Activated CD4-positive, CD25-positive, alpha-beta regulatory T cell treated with anti-CD3 and anti-CD28 coated beads, Interleukin-2, amount 50 U/mL, for 16 hours (primary cell): ENCODE data around the gene IFNG.

Experiments used
- DNase-seq: peaks from one replicate; pipeline ENCODE4 v3.0.0-alpha.2; 2020; ENCODE audit warnings: low read depth, low spot score

The IFNG gene

GRCh38 chr12:68166317-68166831 is 6.8 kb upstream of the IFNG start:
- no peak for DNase-seq

GRCh38 chr12:68163560-68164081 is 4.1 kb upstream of the IFNG start:
- no peak for DNase-seq

GRCh38 chr12:68162374-68162773 is 2.8 kb upstream of the IFNG start:
- no peak for DNase-seq

DNA sequence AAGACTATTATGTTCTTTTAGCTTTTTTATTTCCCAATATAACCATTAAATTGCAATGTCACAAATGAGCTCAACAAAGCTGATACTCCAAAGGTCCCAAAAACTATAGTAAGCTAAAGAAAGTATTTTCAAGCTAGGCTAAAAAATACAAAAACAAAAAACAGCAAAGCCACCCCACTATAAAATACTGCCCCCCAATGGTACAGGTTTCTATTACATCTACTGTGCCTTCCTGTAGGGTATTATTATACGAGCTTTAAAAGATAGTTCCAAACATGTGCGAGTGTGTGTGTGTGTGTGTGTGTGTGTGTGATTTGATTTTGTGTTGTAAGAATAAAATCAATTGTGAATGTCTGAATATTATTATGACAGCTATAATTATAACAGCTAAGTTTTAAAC is 1.1 kb downstream of the IFNG start:
- DNase-seq = no peak

DNA sequence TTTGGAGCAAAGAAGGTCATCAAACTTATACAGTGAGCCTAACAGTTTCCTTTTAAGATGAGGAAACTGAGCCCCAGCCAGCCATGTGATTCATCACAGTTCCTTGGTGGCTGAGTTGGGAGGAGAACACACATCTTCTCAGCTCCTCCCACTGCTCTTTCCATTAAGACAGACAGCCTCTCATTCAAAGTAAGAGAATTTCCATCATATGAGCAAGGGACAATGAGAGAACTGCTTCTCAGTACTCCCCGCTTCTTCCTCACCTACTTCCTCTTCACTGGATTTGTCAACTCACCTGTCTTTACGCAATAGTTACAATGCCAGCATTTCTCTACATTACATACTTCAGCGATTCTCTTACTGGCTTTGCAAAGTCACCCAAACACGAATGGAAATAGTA is 2.2 kb downstream of the IFNG start:
- no peak for DNase-seq

GRCh38 chr12:68156636-68157035 is 2.9 kb downstream of the IFNG start:
- no peak for DNase-seq

GRCh38 chr12:68154779-68155178 is 4.8 kb downstream of the IFNG start:
- no peak for DNase-seq

- no peak for DNase-seq
These were observed 11.1 kb downstream of the IFNG start for GRCh38 chr12:68148261-68148951.

- DNase-seq = no peak
These were observed 19.0 kb downstream of the IFNG start for GRCh38 chr12:68140556-68140955.

DNA sequence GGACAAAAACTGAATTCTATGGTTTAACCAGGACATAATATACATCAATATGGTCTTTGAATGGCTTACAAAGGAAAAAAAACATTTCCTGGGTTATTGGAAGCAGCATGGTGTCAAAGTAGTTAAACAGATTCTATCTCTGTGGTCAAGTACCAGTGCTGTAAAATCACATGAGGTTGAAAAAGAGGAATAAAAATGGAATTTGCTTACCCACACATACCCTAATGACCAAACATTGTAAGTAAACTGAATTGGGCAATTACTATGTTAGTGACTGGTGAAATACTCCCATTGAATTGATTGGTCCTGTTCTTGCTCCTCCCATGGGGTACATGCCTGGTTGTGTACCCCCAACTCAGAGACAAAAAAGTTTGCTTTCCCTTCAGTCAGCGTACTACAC is 19.6 kb downstream of the IFNG start:
- no peak for DNase-seq

- no peak for DNase-seq
These were observed 20.5 kb downstream of the IFNG start for GRCh38 chr12:68139001-68139400.

- DNase-seq = no peak
These were observed 21.1 kb downstream of the IFNG start for GRCh38 chr12:68138480-68138879.

DNA sequence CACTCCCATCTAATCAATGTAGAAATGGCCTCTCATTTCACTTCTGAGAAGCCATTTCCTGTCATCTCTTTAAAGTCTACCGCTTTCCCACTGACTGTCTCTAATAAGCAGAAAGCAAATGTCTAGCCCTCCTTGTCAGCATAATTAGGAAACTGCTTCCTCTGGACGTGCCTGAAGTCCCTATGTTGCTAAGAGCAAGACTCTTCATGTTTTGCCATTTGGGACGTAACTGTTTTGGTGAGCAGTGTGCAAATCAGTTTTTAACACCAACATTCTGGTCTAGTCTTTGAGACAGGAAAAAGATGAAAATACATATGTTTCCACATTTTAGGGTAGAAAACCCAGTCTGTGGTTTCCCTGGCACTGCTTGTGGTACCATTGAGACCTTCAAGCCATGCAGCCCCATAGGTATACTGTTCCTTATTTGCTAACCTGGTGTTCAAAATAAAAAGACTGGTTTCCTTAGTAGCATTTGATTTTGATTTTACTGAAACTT is 22.2 kb downstream of the IFNG start:
- no peak for DNase-seq

- DNase-seq = no peak
These were observed 24.0 kb downstream of the IFNG start for GRCh38 chr12:68135520-68135919.

DNA sequence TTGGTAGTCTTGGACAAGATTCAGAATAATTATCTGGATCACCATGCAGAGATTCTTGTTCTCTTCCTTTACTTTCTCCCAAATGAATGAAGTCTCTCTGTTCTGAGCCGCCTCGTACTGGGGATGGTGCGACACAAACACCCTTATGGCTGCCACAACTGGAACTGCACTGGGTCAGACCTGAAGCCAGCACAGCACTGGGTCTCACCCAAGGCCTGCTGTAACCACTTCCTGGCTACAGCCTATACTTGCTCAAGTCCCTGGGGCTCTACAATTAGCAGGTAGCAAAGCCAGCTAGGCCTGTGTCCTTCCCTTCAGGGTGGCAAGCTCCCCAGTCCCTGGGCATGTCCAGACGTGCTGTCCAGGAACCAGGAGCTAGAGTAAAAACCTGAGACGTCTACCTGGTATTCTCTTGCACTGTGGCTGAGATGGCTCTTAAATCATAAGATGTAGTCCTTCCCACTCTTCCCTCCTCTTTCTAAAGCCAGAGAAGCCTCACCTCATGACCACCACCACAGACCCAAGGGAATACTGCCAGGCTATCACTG is 27.6 kb downstream of the IFNG start:
- DNase-seq = no peak

GRCh38 chr12:68129979-68130378 is 29.6 kb downstream of the IFNG start:
- DNase-seq = no peak

- no peak for DNase-seq
These were observed 37.2 kb downstream of the IFNG start for GRCh38 chr12:68122236-68122920.

GRCh38 chr12:68121143-68121542 is 38.4 kb downstream of the IFNG start:
- no peak for DNase-seq

DNA sequence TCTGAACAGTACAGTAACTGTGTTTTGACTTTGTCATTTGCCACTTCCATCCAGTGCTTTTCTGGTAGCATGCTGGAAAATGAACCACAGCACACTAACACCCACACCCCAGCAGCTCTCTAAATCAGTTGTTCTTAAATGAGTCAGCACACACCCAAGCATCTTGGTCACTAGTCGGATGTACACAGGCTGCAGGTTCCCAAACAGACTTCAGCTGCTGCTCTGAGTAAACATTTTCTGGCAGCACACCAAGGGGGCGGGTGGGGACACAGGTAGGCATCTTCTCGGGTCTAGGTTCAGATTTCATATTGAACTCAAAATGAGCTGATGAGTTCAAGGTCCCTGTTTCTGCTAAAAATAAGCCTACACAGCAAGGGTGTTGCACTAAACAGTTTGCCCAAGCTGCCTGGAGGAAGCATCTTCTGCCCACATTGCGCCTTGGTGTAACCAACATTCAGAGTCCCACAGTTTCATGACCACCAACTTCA is 39.8 kb downstream of the IFNG start:
- no peak for DNase-seq

DNA sequence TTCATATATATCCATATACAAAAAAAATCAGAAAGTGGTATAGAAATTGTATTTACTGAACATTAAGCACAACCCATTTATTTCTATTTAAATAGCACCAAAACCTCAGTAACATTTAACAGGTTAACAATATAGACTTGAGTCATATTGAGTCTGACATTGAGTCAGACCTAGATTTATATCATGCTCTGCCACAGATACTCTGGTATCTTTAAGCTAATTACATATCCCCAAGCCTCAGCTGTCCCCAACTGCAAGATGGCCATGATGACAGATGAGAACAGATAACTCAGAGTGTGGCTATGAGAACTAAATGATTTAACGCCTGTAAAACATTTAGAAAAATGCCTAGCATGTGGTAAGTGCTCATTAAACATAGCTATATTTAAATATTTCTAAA is 40.3 kb downstream of the IFNG start:
- no peak for DNase-seq

- no peak for DNase-seq
These were observed 41.3 kb downstream of the IFNG start for GRCh38 chr12:68118096-68118755.

DNA sequence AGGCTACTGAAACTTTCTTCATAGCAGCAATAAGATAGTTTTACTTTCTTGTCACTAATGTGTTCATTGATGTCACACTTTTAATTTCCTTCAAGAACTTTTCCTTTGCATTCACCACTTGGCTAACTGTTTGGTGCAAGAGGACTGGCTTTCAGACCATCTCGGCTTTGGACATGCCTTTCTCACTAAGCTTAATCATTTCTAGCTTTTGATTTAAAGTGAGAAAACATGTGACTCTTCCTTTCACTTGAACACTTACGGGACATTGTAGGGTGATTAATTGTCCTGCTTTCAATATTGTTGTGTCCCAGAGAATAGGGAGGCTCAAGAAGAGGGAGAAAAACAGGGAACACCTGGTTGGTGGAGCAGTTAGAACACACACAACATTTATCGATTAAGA is 41.9 kb downstream of the IFNG start:
- DNase-seq = no peak
